HUDEP-2 (cell line): ENCODE results near the gene NFIA.
A peak's percentile ranks its signal among the peaks of the same experiment; 100 is the strongest.

Experiments
- DNase-seq, 76 experiments: peaks; one replicate each; lab custom pipeline; 2025; ENCODE audit not compliant: unreplicated experiment in 76 of 76; lab: John Stamatoyannopoulos, UW

Gene NFIA

DNA sequence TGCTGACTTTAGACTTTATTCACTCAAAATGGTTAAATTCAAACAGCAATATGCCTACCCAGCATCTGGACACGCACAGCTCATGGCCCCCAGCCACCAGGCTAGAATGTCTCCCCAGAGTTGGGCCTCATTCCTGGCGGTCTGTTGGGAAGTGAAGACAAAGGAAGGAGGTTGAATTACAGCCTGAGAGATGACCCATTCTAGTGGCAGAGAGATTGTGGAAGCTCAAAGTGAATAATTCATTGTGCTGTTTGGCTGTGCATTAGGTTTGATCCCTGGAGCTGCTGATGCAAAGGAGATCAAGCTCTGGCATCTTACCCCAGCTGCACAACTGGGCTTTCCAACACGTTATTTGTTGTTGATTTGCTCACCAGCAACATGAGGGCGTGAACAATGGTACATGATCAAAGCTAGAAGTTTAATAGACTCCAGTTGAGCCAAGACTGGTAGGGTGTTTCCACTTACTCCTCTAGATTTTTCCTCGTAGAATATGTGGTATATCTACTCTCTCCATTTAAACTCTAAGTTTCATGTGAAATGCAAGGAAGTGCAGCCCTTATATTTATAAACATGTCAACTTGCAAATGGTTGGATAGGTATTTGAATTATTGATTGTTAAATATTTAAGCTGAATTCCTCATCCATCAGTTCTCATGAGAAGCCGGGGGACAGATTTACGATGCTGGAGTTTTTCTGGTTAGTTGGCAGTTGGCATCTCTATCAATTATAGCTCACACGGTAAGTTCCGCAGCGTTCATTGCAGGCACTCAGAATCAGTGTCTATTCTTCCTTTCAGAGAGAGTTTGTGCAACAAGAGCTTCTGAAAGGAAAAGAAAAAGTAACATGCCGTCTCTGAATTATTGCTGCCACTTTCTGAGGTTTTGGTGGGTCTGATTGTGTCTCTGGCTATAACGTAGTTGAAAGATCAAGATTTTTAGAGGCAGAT, 419.9 kb downstream of the NFIA start:
- no peak for DNase-seq

GRCh38 chr1:61504305-61504704, 421.9 kb downstream of the NFIA start:
- no peak for DNase-seq

- peak in 1 of 76 experiments; percentile 9 for DNase-seq
These were observed 422.6 kb downstream of the NFIA start for GRCh38 chr1:61504852-61505390.

- DNase-seq, result no peak
These were observed 423.9 kb downstream of the NFIA start for GRCh38 chr1:61506236-61506635.

- DNase-seq, result no peak
These were observed 424.7 kb downstream of the NFIA start for GRCh38 chr1:61506944-61507500.
